Measurements from ENCODE around the gene GRIA4. TPM values are rescaled to one million over a fixed set of nuclear protein-coding genes. Genes with fewer than 3 reads are reported as not detected.

The GRIA4 gene
- total RNA-seq, 5 donors from 2014 or later (not counting 1 experiment from before 2014, with no cell fraction given): 0.09 TPM; not detected in 4

GRCh38 chr11:105588001-105588400 lies 21.9 kb upstream of the GRIA4 start:
- DNase-seq (no peak), ATAC-seq (replicated peaks in 1 of 4) (no peak)
- Mint-ChIP-seq H3K4me1 (no peaks in the 10 kb centered on the region), H3K9me3 (no peaks in the 10 kb centered on the region), H3K27me3 (no peaks in the 10 kb centered on the region), H3K36me3 (no peaks in the 10 kb centered on the region), H3K4me3 (no peak overlapping the region), H3K27ac (no peak overlapping the region)
- CTCF ChIA-PET: no interaction called here
- POLR2A ChIA-PET: no interaction called here
- Histone ChIP-seq H3K27me3 (replicated peaks in 1 of 2; ENCODE audit: control insufficient read depth in 2 of 2, extremely low read depth in 1 of 2, insufficient read depth in 2 of 2, low read length in 1 of 2) (no peaks in the 10 kb centered on the region), H3K4me1 (ENCODE audit: control insufficient read depth in 1 of 2, extremely low read depth in 1 of 2, insufficient read depth in 2 of 2, low read length in 2 of 2) (no peaks in the 10 kb centered on the region), H3K36me3 (ENCODE audit: control insufficient read depth in 2 of 2, extremely low read depth in 1 of 2, insufficient read depth in 1 of 2, low read length in 1 of 2) (no peaks in the 10 kb centered on the region), H3K4me3 (ENCODE audit: control insufficient read depth in 1 of 2, extremely low read depth in 1 of 2, low read length in 1 of 2) (no peak overlapping the region), H3K27ac (ENCODE audit: low read length) (no peak overlapping the region), H3K9me3 (no peaks in the 10 kb centered on the region)
- no CpG with 5 or more reads among the region's 2 CpGs for WGBS (ENCODE audit: insufficient coverage)

DNA sequence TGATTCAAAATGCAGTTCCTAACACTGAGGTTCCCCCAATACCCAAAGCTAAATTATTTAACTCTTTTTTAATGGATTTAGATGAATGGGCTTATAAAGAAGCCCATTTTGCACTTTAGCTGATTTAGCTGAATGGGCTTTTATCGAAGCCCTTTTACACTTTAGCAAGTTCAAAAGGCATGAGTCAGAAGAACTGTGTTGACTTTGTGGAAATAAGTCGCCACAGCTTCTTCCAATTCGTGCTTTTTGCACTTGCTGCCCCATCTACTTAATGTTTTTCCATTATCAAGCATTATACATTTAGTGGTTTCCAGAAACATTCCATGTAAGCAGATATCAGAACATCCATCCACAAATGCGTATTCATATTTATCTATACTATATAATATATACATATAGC lies 20.5 kb upstream of the GRIA4 start:
- H3K4me3 Mint-ChIP-seq: no peak overlapping the region
- no peaks in the 10 kb centered on the region for H3K4me1 ChIP-seq (ENCODE audit: control insufficient read depth in 1 of 2, extremely low read depth in 1 of 2, insufficient read depth in 2 of 2, low read length in 2 of 2)
- ChIA-PET CTCF (no interaction called here), POLR2A (no interaction called here)
- H3K27ac Mint-ChIP-seq: no peak overlapping the region
- DNase-seq (no peak), ATAC-seq (replicated peaks in 1 of 4) (no peak)
- H3K27me3 Mint-ChIP-seq: peaks cover 0 to 2% of the 10 kb centered on the region in 2 donors
- H3K36me3 Mint-ChIP-seq: no peaks in the 10 kb centered on the region
- no peaks in the 10 kb centered on the region for H3K4me1 Mint-ChIP-seq
- WGBS (ENCODE audit: insufficient coverage): no CpG with 5 or more reads among the region's 4 CpGs
- no peak overlapping the region for H3K4me3 ChIP-seq (ENCODE audit: control insufficient read depth in 1 of 2, extremely low read depth in 1 of 2, low read length in 1 of 2)
- H3K9me3 Mint-ChIP-seq: no peaks in the 10 kb centered on the region
- H3K9me3 ChIP-seq: no peaks in the 10 kb centered on the region
- no peaks in the 10 kb centered on the region for H3K36me3 ChIP-seq (ENCODE audit: control insufficient read depth in 2 of 2, extremely low read depth in 1 of 2, insufficient read depth in 1 of 2, low read length in 1 of 2)
- H3K27ac ChIP-seq (ENCODE audit: low read length): no peak overlapping the region
- no peaks in the 10 kb centered on the region for H3K27me3 ChIP-seq (replicated peaks in 1 of 2; ENCODE audit: control insufficient read depth in 2 of 2, extremely low read depth in 1 of 2, insufficient read depth in 2 of 2, low read length in 1 of 2)

- POLR2A ChIA-PET: no interaction called here
- H3K27me3 Mint-ChIP-seq: peaks cover 0 to 2% of the 10 kb centered on the region in 2 donors
- WGBS (ENCODE audit: insufficient coverage): 80% methylated on average over 1 of the region's 5 CpGs
Observed at GRCh38 chr11:105592035-105592434, 17.8 kb upstream of the GRIA4 start.

DNA sequence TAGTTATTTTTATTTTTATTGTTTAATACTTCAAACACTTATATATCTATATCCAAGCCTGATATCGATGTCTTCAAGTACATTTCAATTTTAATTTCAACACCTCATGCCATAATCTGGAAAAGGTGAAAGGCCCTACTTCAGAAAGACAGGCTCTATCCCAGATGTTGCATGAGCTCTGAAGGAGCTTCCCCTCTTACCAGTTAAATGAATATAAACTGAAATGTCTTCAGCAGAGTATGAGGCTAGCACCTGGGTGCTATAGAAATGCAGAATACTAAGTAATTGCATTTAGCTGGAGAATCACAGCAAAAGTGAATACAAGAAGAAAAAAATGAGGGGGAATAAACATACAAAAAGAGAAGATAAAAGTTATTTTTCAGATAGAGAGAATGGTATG lies 11.5 kb upstream of the GRIA4 start:
- peaks cover 0 to 3% (median 0%) of the 10 kb centered on the region in 3 donors for H3K9me3 Mint-ChIP-seq
- H3K4me1 Mint-ChIP-seq: no peaks in the 10 kb centered on the region
- no CpG with 5 or more reads among the region's 1 CpG for WGBS (ENCODE audit: insufficient coverage)

More at GRCh38 chr11:105592035-105592434, 17.8 kb upstream of the GRIA4 start:
- no peaks in the 10 kb centered on the region for H3K36me3 Mint-ChIP-seq
- no peak overlapping the region for H3K4me3 ChIP-seq (ENCODE audit: control insufficient read depth in 1 of 2, extremely low read depth in 1 of 2, low read length in 1 of 2)
- CTCF ChIA-PET: no interaction called here
- no peak overlapping the region for H3K27ac Mint-ChIP-seq
- no peaks in the 10 kb centered on the region for H3K4me1 Mint-ChIP-seq
- no peak overlapping the region for H3K27ac ChIP-seq (ENCODE audit: low read length)
- ATAC-seq (replicated peaks in 1 of 4) (no peak), DNase-seq (no peak)
- H3K9me3 Mint-ChIP-seq: peaks cover 0 to 3% (median 0%) of the 10 kb centered on the region in 3 donors
- no peaks in the 10 kb centered on the region for H3K36me3 ChIP-seq (ENCODE audit: control insufficient read depth in 2 of 2, extremely low read depth in 1 of 2, insufficient read depth in 1 of 2, low read length in 1 of 2)
- no peaks in the 10 kb centered on the region for H3K4me1 ChIP-seq (ENCODE audit: control insufficient read depth in 1 of 2, extremely low read depth in 1 of 2, insufficient read depth in 2 of 2, low read length in 2 of 2)
- no peaks in the 10 kb centered on the region for H3K9me3 ChIP-seq
- H3K27me3 ChIP-seq (replicated peaks in 1 of 2; ENCODE audit: control insufficient read depth in 2 of 2, extremely low read depth in 1 of 2, insufficient read depth in 2 of 2, low read length in 1 of 2): no peaks in the 10 kb centered on the region
- no peak overlapping the region for H3K4me3 Mint-ChIP-seq

DNA sequence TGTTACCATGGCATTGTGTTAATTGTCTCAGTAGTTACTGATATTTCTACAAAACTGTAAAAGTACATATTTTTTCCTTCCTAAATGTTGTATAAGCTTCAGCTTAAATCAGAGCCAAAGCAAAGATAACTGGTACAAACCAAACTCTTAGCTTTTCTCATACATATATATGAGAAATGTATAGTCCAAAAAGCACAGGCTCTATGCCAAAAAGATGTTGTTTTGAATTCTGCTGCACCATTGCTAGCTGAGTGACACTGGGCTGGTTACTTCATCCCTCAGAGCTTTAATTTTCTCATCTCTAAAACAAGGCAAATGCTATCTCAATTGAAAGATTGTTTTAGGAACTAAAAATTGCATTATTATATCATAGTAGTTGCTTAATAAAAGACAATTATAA lies 6.7 kb upstream of the GRIA4 start:
- Mint-ChIP-seq H3K9me3 (peaks cover 0 to 3% (median 0%) of the 10 kb centered on the region in 3 donors), H3K4me1 (no peaks in the 10 kb centered on the region), H3K27ac (no peak overlapping the region), H3K36me3 (no peaks in the 10 kb centered on the region), H3K27me3 (peaks cover 4 to 21% of the 10 kb centered on the region in 2 donors), H3K4me3 (no peak overlapping the region)
- ChIA-PET POLR2A (no interaction called here), CTCF (interaction anchor here in 1 of 2 donors (0.7 kb wide), 1 partner anchor 522 kb away, joined by 6 read pairs; no protein-coding TSS in a partner anchor)
- Histone ChIP-seq H3K4me3 (ENCODE audit: control insufficient read depth in 1 of 2, extremely low read depth in 1 of 2, low read length in 1 of 2) (no peak overlapping the region), H3K36me3 (ENCODE audit: control insufficient read depth in 2 of 2, extremely low read depth in 1 of 2, insufficient read depth in 1 of 2, low read length in 1 of 2) (no peaks in the 10 kb centered on the region), H3K4me1 (ENCODE audit: control insufficient read depth in 1 of 2, extremely low read depth in 1 of 2, insufficient read depth in 2 of 2, low read length in 2 of 2) (no peaks in the 10 kb centered on the region), H3K27ac (ENCODE audit: low read length) (no peak overlapping the region), H3K27me3 (replicated peaks in 1 of 2; ENCODE audit: control insufficient read depth in 2 of 2, extremely low read depth in 1 of 2, insufficient read depth in 2 of 2, low read length in 1 of 2) (no peaks in the 10 kb centered on the region), H3K9me3 (no peaks in the 10 kb centered on the region)
- DNase-seq: no peak
- no peak for ATAC-seq (replicated peaks in 1 of 4)

More for the DNA sequence above, 11.5 kb upstream of the GRIA4 start:
- H3K27ac Mint-ChIP-seq: no peak overlapping the region
- DNase-seq (no peak), ATAC-seq (replicated peaks in 1 of 4) (no peak)
- Histone ChIP-seq H3K27me3 (replicated peaks in 1 of 2; ENCODE audit: control insufficient read depth in 2 of 2, extremely low read depth in 1 of 2, insufficient read depth in 2 of 2, low read length in 1 of 2) (no peaks in the 10 kb centered on the region), H3K36me3 (ENCODE audit: control insufficient read depth in 2 of 2, extremely low read depth in 1 of 2, insufficient read depth in 1 of 2, low read length in 1 of 2) (no peaks in the 10 kb centered on the region), H3K4me1 (ENCODE audit: control insufficient read depth in 1 of 2, extremely low read depth in 1 of 2, insufficient read depth in 2 of 2, low read length in 2 of 2) (no peaks in the 10 kb centered on the region), H3K4me3 (ENCODE audit: control insufficient read depth in 1 of 2, extremely low read depth in 1 of 2, low read length in 1 of 2) (no peak overlapping the region), H3K9me3 (no peaks in the 10 kb centered on the region), H3K27ac (ENCODE audit: low read length) (no peak overlapping the region)
- H3K4me3 Mint-ChIP-seq: no peak overlapping the region
- ChIA-PET POLR2A (no interaction called here), CTCF (no interaction called here)
- peaks cover 2 to 4% of the 10 kb centered on the region in 2 donors for H3K27me3 Mint-ChIP-seq
- no peaks in the 10 kb centered on the region for H3K36me3 Mint-ChIP-seq

DNA sequence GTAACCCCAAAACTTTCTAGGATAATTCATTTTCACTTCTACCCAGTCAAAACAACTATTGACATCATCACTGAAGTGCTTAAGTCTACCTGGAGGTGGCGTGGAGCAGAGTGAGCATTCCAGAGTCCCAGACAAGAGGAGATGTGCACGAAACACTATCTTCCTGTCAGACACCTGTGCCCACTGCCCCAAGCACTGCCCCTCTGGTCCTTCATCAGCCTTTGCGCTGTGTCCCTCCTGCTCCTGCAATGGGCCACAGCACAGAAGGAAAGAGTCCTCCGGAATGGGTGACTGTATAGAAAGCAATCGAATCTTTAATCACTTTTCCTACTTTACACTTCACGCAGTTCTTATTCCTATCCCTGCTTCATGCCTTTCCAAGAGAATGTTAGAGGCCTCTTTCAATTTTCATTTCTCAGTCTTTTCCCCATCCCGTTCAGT lies 512 bp upstream of the GRIA4 start:
- no peaks in the 10 kb centered on the region for H3K36me3 ChIP-seq (ENCODE audit: control insufficient read depth in 2 of 2, extremely low read depth in 1 of 2, insufficient read depth in 1 of 2, low read length in 1 of 2)
- DNase-seq (peak in 1 of 35 experiments; percentile 1), ATAC-seq (replicated peaks in 1 of 4) (peak in 1 of 4 experiments; percentile 55)
- H3K9me3 ChIP-seq: no peaks in the 10 kb centered on the region
- ChIA-PET POLR2A (no interaction called here), CTCF (no interaction called here)
- no peak overlapping the region for H3K27ac ChIP-seq (ENCODE audit: low read length)
- no peak overlapping the region for H3K4me3 ChIP-seq (ENCODE audit: control insufficient read depth in 1 of 2, extremely low read depth in 1 of 2, low read length in 1 of 2)
- WGBS (ENCODE audit: insufficient coverage): 14% methylated on average over 4 of the region's 7 CpGs
- H3K36me3 Mint-ChIP-seq: no peaks in the 10 kb centered on the region
- peaks cover 4 to 21% of the 10 kb centered on the region in 2 experiments for H3K27me3 ChIP-seq (replicated peaks in 1 of 2; ENCODE audit: control insufficient read depth in 2 of 2, extremely low read depth in 1 of 2, insufficient read depth in 2 of 2, low read length in 1 of 2)
- peaks cover 0 to 13% of the 10 kb centered on the region in 2 experiments for H3K4me1 ChIP-seq (ENCODE audit: control insufficient read depth in 1 of 2, extremely low read depth in 1 of 2, insufficient read depth in 2 of 2, low read length in 2 of 2)
- peaks cover 41 to 49% of the 10 kb centered on the region in 2 donors for H3K27me3 Mint-ChIP-seq
- H3K9me3 Mint-ChIP-seq: peaks cover 0 to 3% (median 0%) of the 10 kb centered on the region in 3 donors
- peaks cover 11 to 26% (median 24%) of the 10 kb centered on the region in 3 donors for H3K4me1 Mint-ChIP-seq
- H3K4me3 Mint-ChIP-seq: peak overlapping the region; percentile 25 to 55 (median 32)
- no peak overlapping the region for H3K27ac Mint-ChIP-seq
